GM12892 (cell line): Measurements from ENCODE around the gene FANCL. TPM values are rescaled to one million over a fixed set of nuclear protein-coding genes. Genes with fewer than 3 reads are reported as not detected.
"Not testable (repeated sequence)": the region's sequence is repeated elsewhere in the genome, so short reads cannot be mapped to it uniquely, and the experiment has no call there.

Experiments used
- DNase-seq: peaks from one replicate; pipeline ENCODE4 v3.0.0; 2011; ENCODE audit not compliant: insufficient read length
- FAIRE-seq: peaks from 2 replicates; lab custom pipeline; 2011; peaks lifted over from hg19 to GRCh38; lab: Jason Lieb, UNC
- POLR2A ChIP-seq: IDR thresholded peaks from 2 replicates; pipeline ENCODE4 v1.6.1; 2011; ENCODE audit warnings: low read depth, low read length, control low read depth
- POLR2AphosphoS5 ChIP-seq: IDR thresholded peaks from 2 replicates; pipeline ENCODE4 v1.6.1; 2011; ENCODE audit warnings: low read depth, low read length, control low read depth
- TAF1 ChIP-seq: IDR thresholded peaks from 2 replicates; pipeline ENCODE4 v1.6.1; 2011; ENCODE audit warnings: low read depth, mild to moderate bottlenecking, control low read depth, low read length, borderline replicate concordance
- polyA plus RNA-seq: library from polyadenylated mRNA; unstranded; fragments of >200 nt; gene quantifications from one replicate; pipeline ENCODE4 v1.2.1, GENCODE V29; 2012; ENCODE audit warnings: missing spikeins, inconsistent platforms; ENCODE audit not compliant: missing spikeins

The FANCL gene
- 41.3 TPM for polyA plus RNA-seq

DNA sequence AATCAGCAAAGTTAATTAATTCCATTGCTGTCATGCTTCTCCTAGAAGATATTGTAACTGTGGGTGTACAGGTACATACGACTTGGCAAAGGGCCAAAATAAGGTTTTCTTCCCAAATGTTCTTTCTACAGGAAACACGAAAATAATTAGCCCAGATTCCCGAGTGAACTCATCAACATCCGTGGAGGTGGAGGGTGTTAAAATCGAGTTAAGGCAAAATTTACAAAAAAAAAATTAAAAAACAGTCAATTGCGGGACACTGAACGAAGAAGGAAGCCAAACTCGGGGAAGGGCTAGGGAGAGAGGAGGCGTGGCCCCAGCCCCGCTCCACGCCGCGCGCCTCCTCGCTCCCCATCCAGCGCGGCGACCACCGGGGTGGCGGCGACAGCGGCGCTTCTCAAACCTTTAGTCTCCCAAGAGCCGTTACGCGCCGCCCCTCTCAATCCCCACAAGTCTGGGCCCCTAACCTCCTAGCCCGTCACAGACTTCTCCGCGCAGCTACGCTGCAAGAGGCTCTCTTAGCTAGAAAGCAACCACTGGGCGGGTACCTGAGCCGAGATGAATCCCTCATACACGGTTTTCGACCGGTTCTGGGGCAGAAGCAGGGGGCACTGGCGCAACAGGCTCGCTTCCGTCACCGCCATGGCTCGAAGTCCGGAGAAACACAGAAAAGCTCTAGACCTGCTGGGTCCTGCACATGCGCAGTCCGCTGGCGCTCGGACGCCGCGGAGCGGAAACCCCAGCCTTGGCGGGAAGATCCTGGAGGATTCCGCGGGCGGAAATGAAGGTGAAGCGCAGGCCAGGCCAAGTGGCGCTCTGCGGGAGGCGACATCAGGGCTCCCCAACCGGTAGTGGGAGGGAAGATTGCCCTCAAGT lies at the start of gene FANCL:
Gene FANCL, minus strand, starts transcription at position 656 of the 876 bp plus-strand sequence. Its CDS starts 12 bp downstream, at position 644.
- DNase-seq (peak; percentile 58), FAIRE-seq (peak; percentile 98)
- TF ChIP-seq POLR2AphosphoS5 = peak; percentile 90
- peak; percentile 89 for TF ChIP-seq POLR2A
- TF ChIP-seq TAF1 = no peak; the same call in 1 of the 2 replicates

DNA sequence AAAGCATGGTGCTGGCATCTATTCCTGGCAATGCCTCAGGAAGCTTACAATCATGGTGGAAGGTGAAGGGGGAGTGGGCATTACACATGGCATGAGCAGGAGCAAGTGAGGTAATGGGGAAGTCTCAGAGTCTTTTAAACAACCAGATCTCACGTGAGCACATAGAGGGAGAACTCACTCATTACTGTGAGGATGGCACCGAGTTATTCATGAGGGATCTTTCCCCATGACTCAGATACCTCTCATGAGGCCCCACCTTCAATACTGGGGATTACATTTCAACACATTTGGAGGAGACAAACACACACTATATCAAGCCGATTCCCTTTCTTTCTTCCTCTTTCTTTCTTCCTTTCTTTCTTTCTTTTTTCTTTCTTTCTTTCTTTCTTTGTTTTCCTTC lies 47.9 kb upstream of the FANCL start:
- no peak for TF ChIP-seq POLR2AphosphoS5
- TF ChIP-seq TAF1 = no peak
- no peak for TF ChIP-seq POLR2A
- DNase-seq (no peak), FAIRE-seq (peak; percentile 62)

DNA sequence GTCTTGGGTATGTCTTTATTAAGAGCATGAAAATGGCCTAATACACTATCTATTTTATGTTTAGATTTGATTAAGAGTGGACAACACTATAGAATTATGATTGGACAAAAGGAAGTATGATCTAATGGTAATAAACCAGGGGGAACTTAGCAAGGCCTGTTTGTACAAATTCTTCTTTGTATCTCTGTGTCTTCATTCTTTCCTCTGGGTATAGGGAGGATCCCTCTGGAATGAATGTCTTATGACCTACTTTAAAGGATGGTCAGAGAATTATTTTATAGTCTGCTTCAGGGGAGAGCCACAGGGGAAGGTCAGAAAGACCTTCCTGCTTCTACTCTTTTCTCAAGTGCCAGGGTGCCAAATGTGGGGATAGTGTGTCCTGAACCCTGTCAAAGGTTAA lies 42.8 kb upstream of the FANCL start:
- FAIRE-seq (no peak), DNase-seq (no peak)
- TF ChIP-seq POLR2A = no peak

DNA sequence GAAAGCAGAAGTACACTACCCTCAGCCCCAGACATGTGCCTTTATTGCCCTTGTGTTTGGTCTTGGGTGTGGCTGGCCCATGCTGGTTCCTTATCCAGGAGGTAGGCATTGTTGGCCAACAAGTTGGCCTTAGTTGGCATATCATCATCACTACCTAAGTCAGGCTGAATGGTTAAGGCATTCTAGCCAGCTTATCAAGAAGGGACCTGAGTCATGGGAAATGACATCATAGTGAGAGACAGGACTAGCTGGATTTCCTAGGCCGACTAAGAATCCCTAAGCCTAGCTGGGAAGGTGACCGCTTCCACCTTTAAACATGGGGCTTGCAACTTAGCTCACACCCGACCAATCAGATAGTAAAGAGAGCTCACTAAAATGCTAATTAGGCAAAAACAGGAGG lies 34.0 kb upstream of the FANCL start:
- not testable (repeated sequence) for DNase-seq, FAIRE-seq

DNA sequence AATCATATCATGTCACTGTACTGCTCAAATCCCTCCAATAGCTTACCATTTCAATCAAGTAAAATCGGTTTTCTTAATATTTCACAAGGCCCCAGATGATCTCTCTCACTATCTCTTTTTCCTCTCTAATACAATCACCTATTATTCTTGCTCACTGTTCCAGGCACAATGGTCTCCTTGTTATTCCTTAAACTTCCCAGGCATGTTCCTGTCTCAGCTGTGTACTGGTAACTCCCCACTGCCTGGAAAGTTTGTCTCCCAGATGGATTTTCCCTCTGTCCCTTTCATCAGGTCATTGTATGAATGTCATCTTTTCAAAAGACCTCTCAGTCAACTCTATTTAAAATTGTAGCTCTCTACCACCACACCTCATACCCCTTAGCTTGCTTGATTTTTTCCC lies 30.7 kb upstream of the FANCL start:
- FAIRE-seq (no peak), DNase-seq (no peak)
- TF ChIP-seq POLR2A (no peak), POLR2AphosphoS5 (no peak), TAF1 (no peak)

DNA sequence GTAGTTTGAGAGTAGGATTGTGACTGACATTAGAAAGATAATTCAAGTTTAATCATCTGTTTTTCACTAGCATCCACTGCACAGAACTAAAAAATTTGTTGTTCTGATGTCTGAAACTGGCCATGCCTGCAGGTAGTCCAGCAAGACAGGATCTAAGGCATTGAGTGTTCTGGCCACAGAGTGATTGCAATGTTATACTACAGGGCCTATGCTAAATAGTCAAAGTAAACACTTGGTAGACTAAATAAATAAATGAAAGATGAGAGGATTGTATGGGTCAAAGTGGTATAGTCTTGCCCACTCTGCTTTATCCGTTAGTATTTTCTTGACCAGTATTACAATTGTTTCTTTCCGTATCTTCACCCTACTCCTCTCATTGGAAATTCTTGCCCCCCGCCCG lies 27.6 kb upstream of the FANCL start:
- TF ChIP-seq POLR2A (no peak), TAF1 (no peak), POLR2AphosphoS5 (no peak)
- DNase-seq (no peak), FAIRE-seq (no peak)

DNA sequence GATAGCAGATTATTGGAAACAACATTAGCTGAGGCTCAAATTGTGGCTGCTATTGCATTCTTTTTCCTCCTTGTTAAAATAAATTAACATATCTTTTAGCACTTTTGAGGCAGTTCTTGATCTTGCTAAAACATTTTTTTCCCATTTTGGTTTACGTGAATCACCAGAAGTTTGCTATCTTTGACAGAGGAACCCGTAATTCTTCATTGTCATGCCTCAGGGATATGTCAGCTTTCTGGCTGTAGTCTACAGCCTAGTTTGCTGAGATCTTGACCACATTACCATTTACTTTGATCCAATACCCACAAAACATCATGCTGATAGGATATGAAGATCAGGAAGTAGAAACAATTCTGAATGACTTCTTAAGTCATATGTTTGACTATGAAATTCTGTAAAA lies 25.1 kb upstream of the FANCL start:
- no peak for DNase-seq
- TF ChIP-seq POLR2A (no peak), POLR2AphosphoS5 (no peak), TAF1 (no peak)
- no peak for FAIRE-seq

DNA sequence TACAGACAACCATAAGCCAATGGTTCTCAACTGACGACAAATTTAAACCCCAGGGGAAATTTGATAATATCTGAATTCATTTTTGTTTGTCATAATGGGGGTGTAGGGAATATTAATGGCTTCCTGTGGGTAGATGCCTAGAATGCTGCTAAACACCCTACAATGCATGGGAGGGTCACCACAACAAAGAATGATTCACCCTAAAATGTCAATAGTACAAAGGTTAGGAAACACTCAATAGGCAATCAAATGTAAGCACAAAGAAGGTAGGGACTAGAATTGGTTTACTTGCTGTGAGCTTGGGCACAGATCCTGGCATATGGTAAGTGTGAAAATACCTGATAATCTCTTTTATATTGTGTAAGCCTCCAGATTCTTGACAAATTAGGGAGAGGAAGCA lies 20.1 kb upstream of the FANCL start:
- TF ChIP-seq POLR2AphosphoS5 (no peak), TAF1 (no peak), POLR2A (no peak)
- FAIRE-seq = no peak
- DNase-seq = no peak

DNA sequence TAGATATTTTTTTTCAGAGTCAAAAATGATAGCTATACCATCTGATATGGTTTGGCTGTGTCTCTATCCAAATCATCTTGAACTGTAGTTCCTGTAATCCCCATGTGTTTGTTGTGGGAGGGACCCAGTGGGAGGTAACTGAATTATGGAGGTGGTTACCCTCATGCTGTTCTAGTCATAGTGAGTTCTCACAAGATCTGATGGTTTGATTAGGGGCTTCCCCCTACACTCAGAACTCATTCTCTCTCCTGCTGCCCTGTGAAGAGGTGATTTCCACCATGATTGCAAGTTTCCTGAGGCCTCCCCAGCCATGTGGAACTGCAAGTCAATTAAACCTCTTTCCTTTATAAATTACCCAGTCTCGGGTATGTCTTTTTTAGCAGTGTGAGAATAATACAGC lies 17.3 kb upstream of the FANCL start:
- DNase-seq = not testable (repeated sequence)
- peak; percentile 5 for FAIRE-seq

DNA sequence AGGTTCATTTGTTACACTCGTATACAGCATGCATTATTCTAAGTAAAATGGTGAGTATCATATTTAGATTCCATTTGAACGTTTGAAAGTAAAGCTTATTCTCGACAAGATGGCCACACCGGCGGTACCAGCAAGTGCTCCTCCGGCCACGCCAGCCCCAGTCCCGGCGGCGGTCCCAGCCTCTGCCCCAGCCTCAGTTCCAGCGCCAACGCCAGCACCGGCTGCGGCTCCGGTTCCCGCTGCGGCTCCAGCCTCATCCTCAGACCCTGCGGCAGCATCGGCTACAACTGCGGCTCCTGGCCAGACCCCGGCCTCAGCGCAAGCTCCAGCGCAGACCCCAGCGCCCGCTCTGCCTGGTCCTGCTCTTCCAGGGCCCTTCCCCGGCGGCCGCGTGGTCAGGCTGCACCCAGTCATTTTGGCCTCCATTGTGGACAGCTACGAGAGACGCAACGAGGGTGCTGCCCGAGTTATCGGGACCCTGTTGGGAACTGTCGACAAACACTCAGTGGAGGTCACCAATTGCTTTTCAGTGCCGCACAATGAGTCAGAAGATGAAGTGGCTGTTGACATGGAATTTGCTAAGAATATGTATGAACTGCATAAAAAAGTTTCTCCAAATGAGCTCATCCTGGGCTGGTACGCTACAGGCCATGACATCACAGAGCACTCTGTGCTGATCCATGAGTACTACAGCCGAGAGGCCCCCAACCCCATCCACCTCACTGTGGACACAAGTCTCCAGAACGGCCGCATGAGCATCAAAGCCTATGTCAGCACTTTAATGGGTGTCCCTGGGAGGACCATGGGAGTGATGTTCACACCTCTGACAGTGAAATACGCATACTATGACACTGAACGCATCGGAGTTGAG lies 10.4 kb upstream of the FANCL start:
- FAIRE-seq = peak; percentile 21
- DNase-seq = not testable (repeated sequence)

DNA sequence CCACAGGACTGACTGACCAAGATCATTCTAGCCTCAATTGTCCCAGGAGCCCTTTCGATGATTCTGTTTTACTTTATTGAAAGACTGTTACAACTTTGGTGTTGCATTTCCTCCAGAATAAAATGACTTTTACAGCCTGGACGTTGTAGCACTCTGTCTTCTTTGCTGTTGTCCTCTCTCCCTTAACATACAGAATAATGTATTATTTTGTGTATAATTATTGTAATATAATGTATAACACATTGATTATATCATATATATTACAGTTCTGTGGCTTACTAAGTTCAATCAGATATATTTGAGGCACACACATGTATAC lies 380 bp upstream of the FANCL start:
- FAIRE-seq = no peak
- TF ChIP-seq TAF1 = no peak
- TF ChIP-seq POLR2A = no peak
- TF ChIP-seq POLR2AphosphoS5 = no peak
- DNase-seq = no peak

DNA sequence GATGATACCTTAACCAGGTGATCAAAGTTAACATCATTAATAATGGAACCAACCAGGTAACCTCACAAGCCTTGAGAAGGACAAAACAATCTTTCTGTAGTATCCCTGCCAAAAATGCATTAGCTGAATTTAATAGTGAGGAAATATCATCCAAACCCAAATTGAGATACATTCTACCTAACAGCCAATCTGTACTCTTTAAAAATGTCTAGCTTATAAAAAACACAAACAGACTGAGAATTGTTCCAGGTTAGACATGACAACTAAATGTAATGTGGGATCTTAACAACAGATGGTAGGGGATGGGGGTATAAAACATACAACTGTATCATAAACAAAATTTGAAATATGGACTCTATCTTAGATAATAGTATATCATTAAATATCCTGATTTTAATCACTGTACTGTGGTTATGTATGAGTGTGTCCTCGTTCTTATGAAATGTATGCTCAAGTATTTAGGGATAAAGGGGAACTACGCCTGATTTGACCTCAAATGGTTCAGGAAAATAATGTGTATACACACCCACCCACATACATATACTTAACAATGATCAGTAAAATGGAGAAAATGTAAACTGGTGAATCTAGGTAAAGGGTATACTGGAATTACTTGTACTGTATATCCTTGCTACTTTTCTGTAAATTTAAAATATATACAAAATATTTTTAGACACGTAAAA lies 1.7 kb downstream of the FANCL start:
- FAIRE-seq (no peak), DNase-seq (no peak)
- TF ChIP-seq POLR2A (no peak), TAF1 (no peak), POLR2AphosphoS5 (no peak)
